ENCODE measurements around the gene ADAM8. TPM values are rescaled to one million over a fixed set of nuclear protein-coding genes. Genes with fewer than 3 reads are reported as not detected.

ADAM8 gene
- polyA plus RNA-seq, 1 donor (not counting 4 experiments of a cell fraction or from before 2014, with no cell fraction given), result 42.0 TPM

DNA sequence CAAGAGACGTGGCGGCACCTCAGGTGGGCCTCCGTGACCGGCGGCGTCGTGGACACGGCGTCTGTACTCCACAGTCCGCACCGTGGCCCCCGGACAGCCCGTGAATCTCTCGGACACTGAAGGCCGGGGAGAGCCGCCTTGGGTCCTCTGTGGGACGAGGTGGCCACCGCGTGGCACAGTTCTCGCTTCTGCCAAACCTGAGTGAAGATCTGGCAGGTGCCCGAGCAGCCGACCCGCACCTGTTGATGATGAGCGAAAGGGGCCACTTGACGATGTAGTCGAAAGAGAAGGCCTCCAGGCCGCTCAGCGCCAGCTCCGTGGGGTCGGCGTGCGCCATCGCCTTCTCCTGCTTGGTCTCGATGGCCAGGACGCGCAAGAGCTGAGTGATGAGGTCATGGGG lies 8.5 kb upstream of the ADAM8 start:
- DNase-seq (ENCODE audit: low read depth, low spot score) (no peak), FAIRE-seq (no peak)
- Histone ChIP-seq H3K4me3 (ENCODE audit: control insufficient read depth in 2 of 3, extremely low read depth in 1 of 3, insufficient read depth in 2 of 3, low read depth in 1 of 3, low read length in 3 of 3) (no peak overlapping the region), H3K9ac (ENCODE audit: control insufficient read depth, extremely low read depth, insufficient read depth, low read length) (no peak overlapping the region), H3K27me3 (ENCODE audit: control insufficient read depth, extremely low read depth, insufficient read depth, low read length) (no peaks in the 10 kb centered on the region), H3K9me3 (ENCODE audit: control insufficient read depth, low read depth, low read length) (no peaks in the 10 kb centered on the region), H3K9me1 (ENCODE audit: control insufficient read depth, extremely low read depth, insufficient read depth, low read length) (no peaks in the 10 kb centered on the region), H3K36me3 (ENCODE audit: control insufficient read depth in 2 of 2, extremely low read depth in 1 of 2, insufficient read depth in 2 of 2, low read length in 2 of 2) (peaks cover 35 to 45% of the 10 kb centered on the region in 2 experiments), H3K79me2 (ENCODE audit: control insufficient read depth, insufficient read depth, low read length) (no peaks in the 10 kb centered on the region), H3K27ac (ENCODE audit: control insufficient read depth, insufficient read depth, low read length) (no peak overlapping the region), H3K4me2 (ENCODE audit: control insufficient read depth, extremely low read depth, insufficient read depth, low read depth, low read length) (no peak overlapping the region), H2AFZ (ENCODE audit: control insufficient read depth, low read length) (no peak overlapping the region), H3K4me1 (ENCODE audit: control insufficient read depth, extremely low read depth, insufficient read depth, low read length) (no peaks in the 10 kb centered on the region), H4K20me1 (ENCODE audit: control insufficient read depth, extremely low read depth, insufficient read depth, low read length) (no peaks in the 10 kb centered on the region)
- TF ChIP-seq EZH2 (IDR thresholded peaks at IDR 0.05; ENCODE audit: low read length), result no peak
- TF ChIP-seq, protein P1, sequence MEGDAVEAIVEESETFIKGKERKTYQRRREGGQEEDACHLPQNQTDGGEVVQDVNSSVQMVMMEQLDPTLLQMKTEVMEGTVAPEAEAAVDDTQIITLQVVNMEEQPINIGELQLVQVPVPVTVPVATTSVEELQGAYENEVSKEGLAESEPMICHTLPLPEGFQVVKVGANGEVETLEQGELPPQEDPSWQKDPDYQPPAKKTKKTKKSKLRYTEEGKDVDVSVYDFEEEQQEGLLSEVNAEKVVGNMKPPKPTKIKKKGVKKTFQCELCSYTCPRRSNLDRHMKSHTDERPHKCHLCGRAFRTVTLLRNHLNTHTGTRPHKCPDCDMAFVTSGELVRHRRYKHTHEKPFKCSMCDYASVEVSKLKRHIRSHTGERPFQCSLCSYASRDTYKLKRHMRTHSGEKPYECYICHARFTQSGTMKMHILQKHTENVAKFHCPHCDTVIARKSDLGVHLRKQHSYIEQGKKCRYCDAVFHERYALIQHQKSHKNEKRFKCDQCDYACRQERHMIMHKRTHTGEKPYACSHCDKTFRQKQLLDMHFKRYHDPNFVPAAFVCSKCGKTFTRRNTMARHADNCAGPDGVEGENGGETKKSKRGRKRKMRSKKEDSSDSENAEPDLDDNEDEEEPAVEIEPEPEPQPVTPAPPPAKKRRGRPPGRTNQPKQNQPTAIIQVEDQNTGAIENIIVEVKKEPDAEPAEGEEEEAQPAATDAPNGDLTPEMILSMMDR (optimal IDR thresholded peaks at IDR 0.05 in 1 of 3, IDR thresholded peaks at IDR 0.05 in 1 of 3, conservative IDR thresholded peaks at IDR 0.05 in 1 of 3; ENCODE audit: extremely low read depth in 1 of 3, insufficient read depth in 2 of 3, low read length in 3 of 3), result no peak
- dilution Hi-C loops (cut with MboI; ENCODE audit: extremely low pct_ligation_motif_present, low sequenced_read_pairs), result no loop called here

DNA sequence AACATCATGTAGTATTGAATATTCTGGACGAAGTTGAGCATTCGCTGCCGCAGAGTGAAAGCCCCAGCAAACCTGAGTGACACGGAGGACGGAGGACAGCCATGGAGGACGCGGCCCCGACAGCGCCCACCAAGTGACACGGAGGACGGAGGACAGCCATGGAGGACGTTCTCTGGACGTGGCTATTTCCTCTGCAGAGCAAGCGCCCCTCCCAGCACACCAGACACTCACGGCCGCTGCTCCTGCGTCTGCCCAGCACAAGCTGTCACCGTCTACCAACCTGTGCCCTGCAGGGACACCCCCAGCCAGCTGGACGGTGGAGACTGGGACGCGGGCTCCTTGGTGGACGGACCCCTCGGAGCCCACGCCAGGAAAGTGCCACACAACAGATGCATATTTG lies 7.3 kb upstream of the ADAM8 start:
- FAIRE-seq (no peak), DNase-seq (ENCODE audit: low read depth, low spot score) (no peak)
- H3K9me3 ChIP-seq (ENCODE audit: control insufficient read depth, low read depth, low read length), result no peaks in the 10 kb centered on the region
- H3K4me2 ChIP-seq (ENCODE audit: control insufficient read depth, extremely low read depth, insufficient read depth, low read depth, low read length), result no peak overlapping the region
- no peaks in the 10 kb centered on the region for H3K27me3 ChIP-seq (ENCODE audit: control insufficient read depth, extremely low read depth, insufficient read depth, low read length)
- H3K4me3 ChIP-seq (ENCODE audit: control insufficient read depth in 2 of 3, extremely low read depth in 1 of 3, insufficient read depth in 2 of 3, low read depth in 1 of 3, low read length in 3 of 3), result no peak overlapping the region
- H3K36me3 ChIP-seq (ENCODE audit: control insufficient read depth in 2 of 2, extremely low read depth in 1 of 2, insufficient read depth in 2 of 2, low read length in 2 of 2), result peaks cover 30 to 44% of the 10 kb centered on the region in 2 experiments
- no peaks in the 10 kb centered on the region for H3K79me2 ChIP-seq (ENCODE audit: control insufficient read depth, insufficient read depth, low read length)
- dilution Hi-C loops (cut with MboI; ENCODE audit: extremely low pct_ligation_motif_present, low sequenced_read_pairs), result no loop called here
- H3K9ac ChIP-seq (ENCODE audit: control insufficient read depth, extremely low read depth, insufficient read depth, low read length), result no peak overlapping the region
- no peaks in the 10 kb centered on the region for H3K9me1 ChIP-seq (ENCODE audit: control insufficient read depth, extremely low read depth, insufficient read depth, low read length)
- H4K20me1 ChIP-seq (ENCODE audit: control insufficient read depth, extremely low read depth, insufficient read depth, low read length), result no peaks in the 10 kb centered on the region
- H2AFZ ChIP-seq (ENCODE audit: control insufficient read depth, low read length), result no peak overlapping the region
- no peak overlapping the region for H3K27ac ChIP-seq (ENCODE audit: control insufficient read depth, insufficient read depth, low read length)
- H3K4me1 ChIP-seq (ENCODE audit: control insufficient read depth, extremely low read depth, insufficient read depth, low read length), result peaks cover 6% of the 10 kb centered on the region
- TF ChIP-seq EZH2 (IDR thresholded peaks at IDR 0.05; ENCODE audit: low read length), result no peak
- TF ChIP-seq, protein P1 (optimal IDR thresholded peaks at IDR 0.05 in 1 of 3, IDR thresholded peaks at IDR 0.05 in 1 of 3, conservative IDR thresholded peaks at IDR 0.05 in 1 of 3; ENCODE audit: extremely low read depth in 1 of 3, insufficient read depth in 2 of 3, low read length in 3 of 3), result no peak

All from keratinocyte (primary cell).